H1 (cell line): ENCODE data around the gene PCIF1. TPM values are rescaled to one million over a fixed set of nuclear protein-coding genes. Genes with fewer than 3 reads are reported as not detected.

Source experiments
- CTCF ChIA-PET: fragments of 300-600 bp; sonication (Branson Sonifier 250); formaldehyde crosslinking; loops from one replicate; lab custom pipeline; 2021; ENCODE audit not compliant: partially characterized antibody; lab: Charles Lee
- POLR2A ChIA-PET: fragments of 300-600 bp; sonication (Branson Sonifier 250); formaldehyde crosslinking; loops from one replicate; lab custom pipeline; 2021; ENCODE audit warnings: inconsistent platforms; ENCODE audit not compliant: partially characterized antibody; lab: Charles Lee
- DNase-seq, 2 experiments: peaks; one replicate each; pipeline versions ENCODE4 v3.0.0 to v3.0.0-alpha.2; 2010 to 2022; ENCODE audit warnings: low spot score in 2 of 2, low read depth in 1 of 2, mixed read lengths in 1 of 2
- FAIRE-seq: peaks from 2 replicates; lab custom pipeline; 2011; peaks lifted over from hg19 to GRCh38; lab: Jason Lieb, UNC
- H2AFZ ChIP-seq: 2 replicates; pipeline ENCODE4 v1.8.1; 2012; ENCODE audit warnings: low read length, inconsistent platforms
- H2AK5ac ChIP-seq: 2 replicates; pipeline ENCODE4 v1.6.1; 2013; ENCODE audit warnings: low read depth, low read length
- H2BK120ac ChIP-seq: replicated peaks from 2 replicates; pipeline ENCODE3; 2013; ENCODE audit warnings: low read depth, low read length, inconsistent platforms
- H2BK12ac ChIP-seq: 2 replicates; pipeline ENCODE4 v1.6.1; 2013; ENCODE audit warnings: low read depth, low read length
- H2BK15ac ChIP-seq: 2 replicates; pipeline ENCODE4 v1.6.1; 2013; ENCODE audit warnings: low read length
- H2BK20ac ChIP-seq: 2 replicates; pipeline ENCODE4 v1.6.1; 2013; ENCODE audit warnings: low read length
- H2BK5ac ChIP-seq: 2 replicates; pipeline ENCODE4 v1.6.1; 2013; ENCODE audit warnings: low read depth, low read length
- H3K14ac ChIP-seq: 2 replicates; pipeline ENCODE4 v1.6.1; 2013; ENCODE audit warnings: inconsistent platforms; ENCODE audit not compliant: insufficient read length
- H3K18ac ChIP-seq: 2 replicates; pipeline ENCODE4 v1.6.1; 2013; ENCODE audit warnings: low read length; ENCODE audit errors: extremely low read depth
- H3K23ac ChIP-seq: 2 replicates; pipeline ENCODE4 v1.6.1; 2013; ENCODE audit warnings: inconsistent platforms; ENCODE audit not compliant: insufficient read length
- H3K23me2 ChIP-seq: 2 replicates; pipeline ENCODE4 v1.6.1; 2013; ENCODE audit warnings: low read depth, low read length
- H3K27ac ChIP-seq: 2 replicates; pipeline ENCODE4 v1.6.1; 2011; ENCODE audit warnings: low read depth, low read length, inconsistent platforms
- H3K27me3 ChIP-seq, 4 experiments: replicated peaks in 1 of 4; 1 replicate in 1 of 4; 2 replicates in 3 of 4; pipeline versions ENCODE4 v1.6.1 to v1.8.1; 2011 to 2013; ENCODE audit warnings: low read length in 3 of 4, mild to moderate bottlenecking in 3 of 4, inconsistent platforms in 2 of 4, mixed read lengths in 2 of 4, moderate library complexity in 1 of 4; ENCODE audit not compliant: control insufficient read depth in 3 of 4, insufficient read depth in 3 of 4; ENCODE audit errors: extremely low read depth in 1 of 4
- H3K36me3 ChIP-seq, 4 experiments: 2 replicates each; pipeline versions ENCODE4 v1.6.1 to v1.8.1; 2011 to 2013; ENCODE audit warnings: mild to moderate bottlenecking in 4 of 4, low read length in 3 of 4, moderate library complexity in 2 of 4, control low read depth in 1 of 4, inconsistent platforms in 1 of 4; ENCODE audit not compliant: insufficient read depth in 4 of 4, control insufficient read depth in 2 of 4
- H3K4ac ChIP-seq: replicated peaks from 2 replicates; pipeline ENCODE3; 2013; ENCODE audit warnings: low read length, low read depth, mixed read lengths, inconsistent platforms; ENCODE audit not compliant: insufficient read length
- H3K4me1 ChIP-seq, 4 experiments: replicated peaks in 1 of 4; 1 replicate in 1 of 4; 2 replicates in 3 of 4; pipeline versions ENCODE4 v1.6.1 to v1.8.1; 2011 to 2013; ENCODE audit warnings: low read length in 3 of 4, inconsistent platforms in 2 of 4, mixed read lengths in 1 of 4; ENCODE audit not compliant: insufficient read depth in 4 of 4, control insufficient read depth in 3 of 4
- H3K4me2 ChIP-seq, 2 experiments: 2 replicates each; pipeline versions ENCODE4 v1.6.1 to v1.8.1; 2011 to 2013; ENCODE audit warnings: low read depth in 2 of 2, low read length in 2 of 2, control low read depth in 1 of 2, inconsistent platforms in 1 of 2, mild to moderate bottlenecking in 1 of 2; ENCODE audit not compliant: insufficient read depth in 1 of 2
- H3K4me3 ChIP-seq, 4 experiments: fragments of 200-600, 300-600 bp in 1 of 4; sonication (generic), shearing (Covaris generic), sonication (Bioruptor Twin) in 1 of 4; 2 replicates each; pipeline versions ENCODE4 v1.5.1 to v1.8.1; 2011 to 2016; ENCODE audit warnings: low read length in 4 of 4, low read depth in 3 of 4, control low read depth in 2 of 4, inconsistent platforms in 2 of 4, mild to moderate bottlenecking in 2 of 4, mixed read lengths in 1 of 4, moderate library complexity in 1 of 4; ENCODE audit not compliant: insufficient read depth in 2 of 4; ENCODE audit errors: extremely low read depth in 1 of 4
- H3K56ac ChIP-seq: replicated peaks from 2 replicates; pipeline ENCODE3; 2013; ENCODE audit warnings: low read depth, mild to moderate bottlenecking, mixed read lengths, low read length, inconsistent platforms; ENCODE audit not compliant: insufficient read length
- H3K79me1 ChIP-seq: 2 replicates; pipeline ENCODE4 v1.6.1; 2013; ENCODE audit warnings: low read depth, low read length, control low read depth
- H3K79me2 ChIP-seq, 2 experiments: 2 replicates each; pipeline versions ENCODE4 v1.6.1 to v1.8.1; 2012 to 2013; ENCODE audit warnings: low read length in 2 of 2, mild to moderate bottlenecking in 2 of 2, inconsistent platforms in 1 of 2; ENCODE audit not compliant: insufficient read depth in 2 of 2, control insufficient read depth in 1 of 2
- H3K9ac ChIP-seq, 4 experiments: replicated peaks in 1 of 4; 1 replicate in 1 of 4; 2 replicates in 3 of 4; pipeline versions ENCODE4 v1.6.1 to v1.8.1; 2011 to 2013; ENCODE audit warnings: low read depth in 3 of 4, low read length in 3 of 4, control low read depth in 2 of 4, mild to moderate bottlenecking in 2 of 4, moderate library complexity in 2 of 4, inconsistent platforms in 1 of 4; ENCODE audit errors: extremely low read depth in 1 of 4
- H3K9me3 ChIP-seq, 2 experiments: 2 replicates each; pipeline versions ENCODE4 v1.6.1 to v1.8.1; 2012 to 2013; ENCODE audit warnings: mild to moderate bottlenecking in 2 of 2, moderate library complexity in 2 of 2, control low read depth in 1 of 2, inconsistent platforms in 1 of 2, low read depth in 1 of 2, low read length in 1 of 2, mixed read lengths in 1 of 2; ENCODE audit not compliant: insufficient read depth in 2 of 2
- H4K20me1 ChIP-seq, 2 experiments: replicated peaks in 1 of 2; 2 replicates each; pipeline versions ENCODE3 to v1.8.1; 2011 to 2013; ENCODE audit warnings: inconsistent platforms in 2 of 2, low read length in 2 of 2, mild to moderate bottlenecking in 1 of 2; ENCODE audit not compliant: insufficient read depth in 2 of 2, control insufficient read depth in 1 of 2
- H4K5ac ChIP-seq: 2 replicates; pipeline ENCODE4 v1.6.1; 2013; ENCODE audit warnings: low read length, low read depth, mixed read lengths, inconsistent platforms; ENCODE audit not compliant: insufficient read length
- H4K8ac ChIP-seq: 2 replicates; pipeline ENCODE4 v1.8.0; 2013; ENCODE audit warnings: mild to moderate bottlenecking, moderate library complexity, low read length, inconsistent platforms; ENCODE audit not compliant: insufficient read depth; ENCODE audit errors: extremely low read depth
- H4K91ac ChIP-seq: replicated peaks from 2 replicates; pipeline ENCODE3; 2013; ENCODE audit warnings: low read length, mixed read lengths, inconsistent platforms; ENCODE audit not compliant: insufficient read length
- KDM1A ChIP-seq: fragments of 200-600, 300-600 bp; sonication (generic); IDR thresholded peaks from 2 replicates; pipeline ENCODE4 v1.7.1; 2016; ENCODE audit warnings: mild to moderate bottlenecking, low read length, borderline replicate concordance
- WGBS, 2 experiments: shearing (Covaris generic) in 1 of 2; methylation state at CpG; one replicate each; pipeline versions ENCODE4 v1.1.6 to v1.1.7; 2013 to 2015; ENCODE audit warnings: low lambda C conversion rate in 2 of 2, mixed read lengths in 2 of 2, inconsistent platforms in 1 of 2, low coverage in 1 of 2, missing lambda C conversion rate in 1 of 2; ENCODE audit not compliant: insufficient replicate concordance in 2 of 2, insufficient coverage in 1 of 2, insufficient read length in 1 of 2; ENCODE audit errors: extremely low coverage in 1 of 2, missing lambda C conversion rate in 1 of 2; 5-methylcytosine and 5-hydroxymethylcytosine counted together
- polyA plus RNA-seq, 7 experiments: library from polyadenylated mRNA; depleted of rRNA in 3 of 7; stranded (reverse) in 5 of 7; unstranded in 2 of 7; fragments of >200 nt in 5 of 7; fragments of 200-250 nt in 2 of 7; gene quantifications; 1 replicate in 5 of 7; 2 replicates in 1 of 7; 4 replicates in 1 of 7; pipeline versions ENCODE4 v1.2.1 to v1.2.3, GENCODE V29; 2011 to 2013; ENCODE audit warnings: missing spikeins in 2 of 7, mixed read lengths in 2 of 7
- total RNA-seq: library from RNA; stranded (reverse); fragmentation: NEBNext Ultra II Directional; extraction: Animal tissue kit (Norgen Biotek cat#: 25700); gene quantifications from 2 replicates; pipeline ENCODE4 v1.2.1, GENCODE V29; 2021

PCIF1 gene
- total and polyA plus RNA-seq, 2 of the 8 experiments (the other 6 are each of a cell fraction or from before 2014, with no cell fraction given): 30.3 to 30.6 TPM

GRCh38 chr20:45918779-45919537, 15.5 kb upstream of the PCIF1 start:
- FAIRE-seq (no peak), DNase-seq (no peak)
- Histone ChIP-seq H4K20me1 (no peaks in the 10 kb centered on the region), H3K9me3 (no peaks in the 10 kb centered on the region), H3K27ac (no peak overlapping the region), H4K91ac (no peak overlapping the region), H3K56ac (no peak overlapping the region), H3K18ac (no peak overlapping the region), H2AFZ (no peak overlapping the region), H3K9ac (no peak overlapping the region), H3K27me3 (no peaks in the 10 kb centered on the region), H3K23ac (no peak overlapping the region), H2BK120ac (no peak overlapping the region), H3K79me2 (no peaks in the 10 kb centered on the region), H3K79me1 (no peaks in the 10 kb centered on the region), H2BK12ac (no peak overlapping the region), H3K14ac (no peak overlapping the region), H4K5ac (no peak overlapping the region), H4K8ac (no peak overlapping the region), H3K4ac (no peak overlapping the region), H3K4me1 (peaks cover 0 to 3% (median 0%) of the 10 kb centered on the region in 4 experiments; a peak in 1 of 7 replicates), H3K36me3 (no peaks in the 10 kb centered on the region), H2BK20ac (no peak overlapping the region), H2BK15ac (no peak overlapping the region), H3K4me3 (no peak overlapping the region), H3K4me2 (no peak overlapping the region), H2AK5ac (no peak overlapping the region), H2BK5ac (no peak overlapping the region), H3K23me2 (no peaks in the 10 kb centered on the region)
- ChIA-PET CTCF (interaction anchor here (0.6 to 1.5 kb wide), 7 partner anchors 9 to 380 kb away, joined by 3 to 5 read pairs (median 4); no protein-coding TSS in a partner anchor), POLR2A (interaction anchor here (0.5 to 11.8 kb wide), 6 partner anchors 7 to 37 kb away, joined by 3 to 165 read pairs (median 4); partner anchors contain the start of genes PCIF1, PLTP and ZSWIM1)
- 93% methylated on average over 12 of the region's 12 CpGs; no CpG with 5 or more reads in 1 of the 2 experiments for WGBS, 2 experiments
- TF ChIP-seq KDM1A: peak; percentile 63; the same call in 1 of the 2 replicates
